ENCODE data around the gene ESPL1.
"Not testable (repeated sequence)": the region's sequence is repeated elsewhere in the genome, so short reads cannot be mapped to it uniquely, and the experiment has no call there.

The ESPL1 gene

GRCh38 chr12:53259891-53260290, 8.2 kb upstream of the ESPL1 start:
- ATAC-seq: no peak

- ATAC-seq: no peak
These were observed 2.3 kb upstream of the ESPL1 start for GRCh38 chr12:53265783-53266182.

- ATAC-seq: peak; percentile 46 to 50
These were observed 647 bp upstream of the ESPL1 start for GRCh38 chr12:53267306-53267998.

GRCh38 chr12:53268630-53269562, 797 bp downstream of the ESPL1 start:
- no peak for ATAC-seq

GRCh38 chr12:53274445-53274844, 6.3 kb downstream of the ESPL1 start:
- ATAC-seq: no peak

- no peak for ATAC-seq
These were observed 8.4 kb downstream of the ESPL1 start for GRCh38 chr12:53276511-53276910.

- ATAC-seq: no peak
These were observed 9.9 kb downstream of the ESPL1 start for GRCh38 chr12:53277981-53278380.

- no peak for ATAC-seq
These were observed 11.3 kb downstream of the ESPL1 start for GRCh38 chr12:53279283-53279869.

DNA sequence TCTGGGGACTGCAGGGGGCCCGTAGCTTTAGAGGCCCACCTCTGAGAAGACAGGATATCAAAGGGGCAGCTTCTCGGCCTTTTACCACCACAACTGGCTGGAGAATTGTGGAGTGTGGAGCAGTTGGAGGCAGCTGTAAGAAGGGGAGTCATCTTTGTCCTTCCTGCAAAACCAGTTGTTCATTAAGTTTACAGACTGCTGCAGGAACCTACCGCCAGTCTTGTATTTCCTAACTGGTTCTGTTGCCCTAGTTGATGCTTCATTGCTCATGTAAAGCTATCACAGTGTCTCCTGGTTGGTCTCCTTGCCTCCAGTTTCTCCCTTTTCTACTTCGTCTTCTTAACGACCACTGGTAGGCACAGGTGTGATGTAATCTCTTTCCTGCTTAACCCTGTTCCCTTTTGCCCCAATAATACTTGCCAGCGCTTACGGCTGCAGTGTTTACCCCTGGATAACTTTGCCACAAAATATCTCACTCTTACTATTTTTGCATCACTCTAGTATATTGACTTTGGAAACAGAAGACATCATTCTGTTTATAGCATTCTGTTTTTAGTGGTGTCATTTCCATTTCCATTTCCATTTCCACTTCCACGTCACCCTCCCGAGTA, 11.9 kb downstream of the ESPL1 start:
- no peak for ATAC-seq

DNA sequence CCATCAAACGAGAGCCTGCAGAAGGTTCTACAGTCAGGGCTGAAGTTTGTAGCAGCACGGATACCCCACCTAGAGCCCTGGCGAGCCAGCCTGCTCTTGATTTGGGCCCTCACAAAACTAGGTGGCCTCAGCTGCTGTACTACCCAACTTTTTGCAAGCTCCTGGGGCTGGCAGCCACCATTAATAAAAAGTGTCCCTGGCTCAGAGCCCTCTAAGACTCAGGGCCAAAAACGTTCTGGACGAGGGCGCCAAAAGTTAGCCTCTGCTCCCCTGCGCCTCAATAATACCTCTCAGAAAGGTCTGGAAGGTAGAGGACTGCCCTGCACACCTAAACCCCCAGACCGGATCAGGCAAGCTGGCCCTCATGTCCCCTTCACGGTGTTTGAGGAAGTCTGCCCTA, 18.3 kb downstream of the ESPL1 start:
- ATAC-seq: no peak

DNA sequence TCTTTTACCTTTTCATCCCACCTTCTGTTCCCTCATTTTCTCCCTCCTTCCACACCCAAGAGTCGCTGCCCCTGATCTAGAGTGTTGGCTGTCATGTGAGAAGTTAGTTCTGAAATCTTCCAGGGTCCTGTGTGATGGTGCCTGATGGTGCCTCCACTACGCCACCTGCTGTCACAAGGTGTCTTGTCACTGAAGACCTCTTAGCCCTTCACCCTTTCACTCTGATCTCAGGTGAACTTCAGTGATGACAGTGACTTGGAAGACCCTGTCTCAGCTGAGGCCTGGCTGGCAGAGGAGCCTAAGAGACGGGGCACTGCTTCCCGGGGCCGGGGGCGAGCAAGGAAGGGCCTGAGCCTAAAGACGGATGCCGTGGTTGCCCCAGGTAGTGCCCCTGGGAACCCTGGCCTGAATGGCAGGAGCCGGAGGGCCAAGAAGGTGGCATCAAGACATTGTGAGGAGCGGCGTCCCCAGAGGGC, 19.7 kb downstream of the ESPL1 start:
- peak; percentile 86 to 90 for ATAC-seq

- no peak for ATAC-seq
These were observed 20.2 kb downstream of the ESPL1 start for GRCh38 chr12:53288322-53288721.

GRCh38 chr12:53289891-53290290, 21.8 kb downstream of the ESPL1 start:
- ATAC-seq: no peak

DNA sequence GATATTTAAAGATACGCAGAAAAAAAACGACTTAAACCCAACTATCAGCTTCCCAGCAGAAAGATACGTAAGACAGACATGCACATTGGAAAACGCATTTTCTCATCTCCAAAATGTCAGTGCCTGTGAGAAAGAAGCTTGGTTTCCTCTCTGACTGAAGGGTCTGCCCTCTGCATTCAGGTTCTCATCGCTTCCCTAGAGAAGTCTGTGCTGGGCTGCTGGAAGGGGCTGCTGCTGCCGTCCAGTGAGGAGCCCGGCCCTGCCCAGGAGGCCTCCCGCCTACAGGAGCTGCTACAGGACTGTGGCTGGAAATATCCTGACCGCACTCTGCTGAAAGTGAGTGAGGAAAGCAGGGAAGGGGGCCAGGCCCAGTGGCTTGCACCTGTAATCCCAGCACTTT, 22.6 kb downstream of the ESPL1 start:
- no peak for ATAC-seq

- no peak for ATAC-seq
These were observed 24.3 kb downstream of the ESPL1 start for GRCh38 chr12:53292426-53292825.

DNA sequence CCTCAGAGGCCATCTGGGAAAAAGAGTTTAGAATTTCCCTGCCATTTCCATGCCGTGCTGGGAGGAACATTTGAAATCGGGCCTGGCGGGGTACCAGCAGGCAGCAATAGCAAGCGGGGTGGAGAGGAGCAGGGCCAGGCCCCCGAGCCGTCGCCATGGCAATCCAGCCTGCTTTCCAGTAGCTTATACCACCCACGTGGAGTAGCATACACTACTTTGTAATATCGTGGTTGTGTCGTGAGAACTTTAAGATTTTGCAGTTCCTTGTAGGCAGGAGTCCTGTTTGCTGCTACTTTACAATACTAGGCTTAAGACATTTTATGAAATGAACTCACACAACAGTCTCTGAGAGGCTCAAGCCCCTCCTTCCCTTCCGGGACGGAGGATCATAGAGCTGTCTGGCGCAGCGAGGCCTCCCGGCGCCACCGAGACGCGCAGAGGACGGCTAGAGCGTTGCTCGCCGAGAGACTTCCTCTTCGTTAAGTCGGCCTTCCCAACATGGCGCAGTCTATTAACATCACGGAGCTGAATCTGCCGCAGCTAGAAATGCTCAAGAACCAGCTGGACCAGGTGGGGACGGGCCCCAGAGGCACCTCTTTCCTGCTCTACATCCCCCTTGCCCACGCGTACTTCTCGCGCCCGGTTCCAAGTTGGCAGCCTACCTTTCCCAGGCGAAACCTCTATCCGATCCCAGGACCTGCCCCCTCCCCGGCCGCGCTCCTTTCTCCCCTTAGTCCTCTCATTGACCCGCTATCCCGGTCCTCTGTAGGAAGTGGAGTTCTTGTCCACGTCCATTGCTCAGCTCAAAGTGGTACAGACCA, 27.2 kb downstream of the ESPL1 start, which contains the start of gene PFDN5:
TSS of gene PFDN5 (plus strand) at position 473 of the 821 bp plus-strand sequence. CDS start at position 499, 26 bp downstream.
- peak; percentile 89 to 90 for ATAC-seq

DNA sequence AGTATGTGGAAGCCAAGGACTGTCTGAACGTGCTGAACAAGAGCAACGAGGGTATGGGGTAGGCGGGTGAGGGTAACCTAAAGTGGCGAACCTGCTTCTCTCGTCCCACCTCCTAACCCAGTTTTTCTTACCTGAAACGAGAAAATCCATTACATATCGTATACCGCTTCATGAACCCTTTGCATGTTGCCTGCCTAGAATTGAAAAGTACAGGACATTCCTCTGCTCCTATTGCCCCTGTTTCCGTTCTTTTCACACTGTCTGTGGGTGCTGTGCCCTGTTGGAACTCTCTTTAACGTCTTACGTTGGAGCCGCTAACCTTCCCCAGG, 27.8 kb downstream of the ESPL1 start:
- ATAC-seq: no peak

- not testable (repeated sequence) for ATAC-seq
These were observed 29.0 kb downstream of the ESPL1 start for GRCh38 chr12:53297106-53297505.

GRCh38 chr12:53298164-53298563, 30.1 kb downstream of the ESPL1 start:
- ATAC-seq: no peak

DNA sequence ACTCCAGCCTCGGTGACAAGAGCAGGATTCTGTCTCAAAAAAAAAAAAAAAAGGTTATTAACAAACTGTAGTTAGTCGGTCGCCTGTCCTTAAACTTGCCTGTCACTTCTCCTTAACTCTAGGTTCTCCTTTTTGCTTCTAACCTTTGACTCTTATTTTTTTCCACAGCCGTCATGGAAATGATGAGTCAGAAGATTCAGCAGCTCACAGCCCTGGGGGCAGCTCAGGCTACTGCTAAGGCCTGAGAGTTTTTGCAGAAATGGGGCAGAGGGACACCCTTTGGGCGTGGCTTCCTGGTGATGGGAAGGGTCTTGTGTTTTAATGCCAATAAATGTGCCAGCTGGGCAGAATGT, 31.0 kb downstream of the ESPL1 start:
- ATAC-seq: peak; percentile 37 to 45

- peak; percentile 69 to 77 for ATAC-seq
These were observed 31.5 kb downstream of the ESPL1 start, which contains the start of gene MYG1 for GRCh38 chr12:53299454-53300180. MYG1 (plus strand) TSS chr12:53299695; CDS start chr12:53299738, 43 bp downstream.
